ENCODE data around the gene WHAMM. TPM values are rescaled to one million over a fixed set of nuclear protein-coding genes. Genes with fewer than 3 reads are reported as not detected.
"Not testable (repeated sequence)": the region's sequence is repeated elsewhere in the genome, so short reads cannot be mapped to it uniquely, and the experiment has no call there.

Gene WHAMM
- total RNA-seq, 6 donors from 2014 or later = 10.6 to 15.7 (median 11.6) TPM

DNA sequence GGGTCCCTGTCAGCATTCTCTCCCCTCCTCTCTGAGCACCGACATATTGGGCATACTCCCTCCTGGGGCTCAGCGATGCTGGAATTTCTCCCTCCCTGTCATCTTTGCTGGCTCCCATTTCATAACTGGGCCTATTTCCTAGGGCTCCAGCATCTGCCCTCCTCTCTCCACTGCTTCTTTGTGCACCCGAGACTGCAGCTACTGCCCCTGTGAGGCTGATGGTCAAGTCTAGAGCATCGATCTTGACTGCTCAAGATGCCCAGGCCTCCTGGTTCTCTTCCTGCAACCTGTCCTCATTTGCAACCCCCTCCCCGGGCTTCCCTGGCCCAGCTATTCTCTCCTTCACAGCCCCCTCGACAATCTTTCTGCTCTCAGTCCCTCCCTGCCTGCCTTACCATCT lies 53.5 kb downstream of the WHAMM start:
- WGBS, 2 donors = 85 to 92% methylated on average over 6 of the region's 6 CpGs
- H3K4me3 ChIP-seq = no peak overlapping the region
- ATAC-seq (ENCODE audit: low FRiP score in 2 of 2) (no peak), DNase-seq (no peak)
- H3K27ac ChIP-seq = no peak overlapping the region
- H3K4me1 ChIP-seq = no peaks in the 10 kb centered on the region
- no peaks in the 10 kb centered on the region for H3K27me3 ChIP-seq
- no peaks in the 10 kb centered on the region for H3K9me3 ChIP-seq
- no peaks in the 10 kb centered on the region for H3K36me3 ChIP-seq
- TF ChIP-seq POLR2AphosphoS5 (IDR thresholded peaks at IDR 0.05) (no peak), POLR2A (IDR thresholded peaks at IDR 0.05) (no peak), EP300 (IDR thresholded peaks at IDR 0.05) (no peak)
- TF ChIP-seq, protein P1, sequence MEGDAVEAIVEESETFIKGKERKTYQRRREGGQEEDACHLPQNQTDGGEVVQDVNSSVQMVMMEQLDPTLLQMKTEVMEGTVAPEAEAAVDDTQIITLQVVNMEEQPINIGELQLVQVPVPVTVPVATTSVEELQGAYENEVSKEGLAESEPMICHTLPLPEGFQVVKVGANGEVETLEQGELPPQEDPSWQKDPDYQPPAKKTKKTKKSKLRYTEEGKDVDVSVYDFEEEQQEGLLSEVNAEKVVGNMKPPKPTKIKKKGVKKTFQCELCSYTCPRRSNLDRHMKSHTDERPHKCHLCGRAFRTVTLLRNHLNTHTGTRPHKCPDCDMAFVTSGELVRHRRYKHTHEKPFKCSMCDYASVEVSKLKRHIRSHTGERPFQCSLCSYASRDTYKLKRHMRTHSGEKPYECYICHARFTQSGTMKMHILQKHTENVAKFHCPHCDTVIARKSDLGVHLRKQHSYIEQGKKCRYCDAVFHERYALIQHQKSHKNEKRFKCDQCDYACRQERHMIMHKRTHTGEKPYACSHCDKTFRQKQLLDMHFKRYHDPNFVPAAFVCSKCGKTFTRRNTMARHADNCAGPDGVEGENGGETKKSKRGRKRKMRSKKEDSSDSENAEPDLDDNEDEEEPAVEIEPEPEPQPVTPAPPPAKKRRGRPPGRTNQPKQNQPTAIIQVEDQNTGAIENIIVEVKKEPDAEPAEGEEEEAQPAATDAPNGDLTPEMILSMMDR (IDR thresholded peaks at IDR 0.05) = no peak

DNA sequence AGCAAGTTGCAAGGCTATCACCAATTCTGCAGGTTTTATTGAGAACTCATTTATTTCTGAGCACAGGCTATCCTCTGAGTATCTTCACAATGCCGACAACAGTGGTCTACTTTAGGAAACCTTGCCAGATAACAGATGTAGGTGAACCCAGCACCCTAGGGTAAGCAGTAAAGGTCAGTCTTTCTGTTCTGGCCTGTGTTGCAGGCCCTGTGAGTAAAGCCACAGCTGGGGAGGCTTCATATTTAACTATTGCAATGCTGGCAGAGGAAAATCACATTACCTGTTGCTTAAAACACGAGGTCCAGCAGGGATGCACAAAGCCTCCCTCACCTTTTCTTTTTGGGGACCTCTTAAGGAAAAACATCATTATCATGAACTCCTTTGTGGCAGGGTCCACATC lies 55.5 kb downstream of the WHAMM start:
- WGBS, 2 donors = 71 to 91% methylated on average over 2 of the region's 2 CpGs
- TF ChIP-seq POLR2A (IDR thresholded peaks at IDR 0.05) (no peak), POLR2AphosphoS5 (IDR thresholded peaks at IDR 0.05) (no peak), EP300 (IDR thresholded peaks at IDR 0.05) (no peak)
- TF ChIP-seq, protein P1 (IDR thresholded peaks at IDR 0.05) = no peak
- Histone ChIP-seq H3K9me3 (no peaks in the 10 kb centered on the region), H3K27ac (no peak overlapping the region), H3K36me3 (no peaks in the 10 kb centered on the region), H3K4me3 (no peak overlapping the region), H3K4me1 (no peaks in the 10 kb centered on the region), H3K27me3 (no peaks in the 10 kb centered on the region)
- DNase-seq (no peak), ATAC-seq (ENCODE audit: low FRiP score in 2 of 2) (no peak)

DNA sequence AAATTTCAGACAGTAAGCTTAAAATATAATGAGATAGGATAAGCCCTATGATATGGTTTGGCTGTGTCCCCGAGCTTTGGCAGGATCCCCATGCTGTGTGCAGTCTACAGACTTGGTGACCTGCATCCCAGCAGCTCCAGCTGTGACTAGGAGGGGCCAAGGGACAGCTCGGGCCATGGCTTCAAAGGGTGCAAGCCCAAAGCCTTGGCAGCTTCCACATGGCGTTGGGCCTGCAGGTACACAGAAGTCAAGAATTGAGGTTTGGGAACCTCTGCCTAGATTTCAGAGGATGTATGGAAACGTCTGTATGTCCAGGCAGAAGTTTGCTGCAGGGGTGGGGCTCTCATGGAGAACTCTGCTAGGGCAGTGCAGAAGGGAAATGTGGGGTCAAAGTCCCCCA lies 56.2 kb downstream of the WHAMM start:
- not testable (repeated sequence) for DNase-seq; H3K4me3 ChIP-seq; H3K27me3 ChIP-seq; H3K36me3 ChIP-seq; ATAC-seq (ENCODE audit: low FRiP score in 2 of 2); H3K4me1 ChIP-seq; H3K9me3 ChIP-seq; H3K27ac ChIP-seq
- WGBS, 2 donors = 79 to 80% methylated on average over 4 of the region's 4 CpGs

GRCh38 chr15:82865981-82866380 lies 56.6 kb downstream of the WHAMM start:
- not testable (repeated sequence) for H3K4me3 ChIP-seq; H3K27ac ChIP-seq; H3K27me3 ChIP-seq; H3K4me1 ChIP-seq; H3K36me3 ChIP-seq; H3K9me3 ChIP-seq; ATAC-seq (ENCODE audit: low FRiP score in 2 of 2); DNase-seq
- 94% methylated on average over 3 of the region's 3 CpGs; no CpG with 5 or more reads in 1 of the 2 donors for WGBS, 2 donors

DNA sequence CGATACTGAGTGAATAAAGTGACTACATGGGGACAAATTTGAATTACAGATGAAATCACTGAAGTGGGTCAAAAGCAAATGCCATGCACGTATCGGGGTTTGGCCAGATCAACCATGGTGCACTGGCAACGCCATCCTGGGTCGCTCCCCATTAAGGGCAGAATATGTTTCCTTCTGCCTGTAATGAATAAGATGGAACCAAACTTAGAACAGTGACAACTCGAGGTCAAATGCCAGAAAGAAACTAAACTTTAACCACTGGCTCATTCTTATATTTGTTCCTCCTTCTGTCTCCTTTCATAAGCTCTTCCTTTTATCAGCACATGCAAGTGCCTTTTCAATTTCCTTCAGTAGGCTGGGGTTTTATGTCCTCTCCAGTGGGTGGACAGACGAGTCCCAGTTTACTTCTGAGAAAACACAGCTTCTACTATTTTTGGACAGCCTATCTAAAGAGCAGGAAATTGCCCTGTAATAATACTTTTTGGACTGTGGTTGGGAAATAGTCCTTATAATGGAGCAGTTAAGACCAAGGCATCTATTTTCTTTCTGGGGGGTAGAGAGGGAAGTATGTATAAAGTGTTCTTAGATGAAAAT lies 61.4 kb downstream of the WHAMM start:
- Histone ChIP-seq H3K4me3 (no peak overlapping the region), H3K4me1 (peaks cover 0 to 7% (median 3%) of the 10 kb centered on the region in 4 donors), H3K27me3 (no peaks in the 10 kb centered on the region), H3K9me3 (no peaks in the 10 kb centered on the region), H3K27ac (no peak overlapping the region), H3K36me3 (no peaks in the 10 kb centered on the region)
- no peak for TF ChIP-seq POLR2AphosphoS5 (IDR thresholded peaks at IDR 0.05)
- no peak for TF ChIP-seq EP300 (IDR thresholded peaks at IDR 0.05)
- TF ChIP-seq POLR2A (IDR thresholded peaks at IDR 0.05) = no peak
- TF ChIP-seq, protein P1 (IDR thresholded peaks at IDR 0.05) = no peak
- 47 to 49% methylated on average over 7 of the region's 7 CpGs for WGBS, 2 donors
- ATAC-seq (ENCODE audit: low FRiP score in 2 of 2) (no peak), DNase-seq (no peak)

GRCh38 chr15:82871358-82871757 lies 61.9 kb downstream of the WHAMM start:
- no peak for ATAC-seq (ENCODE audit: low FRiP score in 2 of 2)
- no peak for DNase-seq
- 35 to 46% methylated on average over 5 of the region's 5 CpGs for whole genome bisulfite sequencing, 2 donors

More at GRCh38 chr15:82871358-82871757, 61.9 kb downstream of the WHAMM start:
- no peak overlapping the region for H3K4me3 ChIP-seq
- no peaks in the 10 kb centered on the region for H3K36me3 ChIP-seq
- H3K4me1 ChIP-seq = peaks cover 0 to 7% (median 3%) of the 10 kb centered on the region in 4 donors
- no peaks in the 10 kb centered on the region for H3K9me3 ChIP-seq
- TF ChIP-seq, protein P1 (IDR thresholded peaks at IDR 0.05) = no peak
- no peak for TF ChIP-seq POLR2AphosphoS5 (IDR thresholded peaks at IDR 0.05)
- no peak for TF ChIP-seq EP300 (IDR thresholded peaks at IDR 0.05)
- TF ChIP-seq POLR2A (IDR thresholded peaks at IDR 0.05) = no peak
- no peaks in the 10 kb centered on the region for H3K27me3 ChIP-seq
- no peak overlapping the region for H3K27ac ChIP-seq
